ENCODE data around the gene PPP2R2C.

PPP2R2C gene

GRCh38 chr4:6404611-6405396 is 67.6 kb downstream of the PPP2R2C start:
- DNase-seq (ENCODE audit: low read depth, low spot score) = no peak

GRCh38 chr4:6403400-6403685 is 69.1 kb downstream of the PPP2R2C start:
- DNase-seq (ENCODE audit: low read depth, low spot score) = no peak

GRCh38 chr4:6402566-6403399 is 69.6 kb downstream of the PPP2R2C start:
- no peak for DNase-seq (ENCODE audit: low read depth, low spot score)

GRCh38 chr4:6401797-6402196 is 70.6 kb downstream of the PPP2R2C start:
- DNase-seq (ENCODE audit: low read depth, low spot score) = no peak

- DNase-seq (ENCODE audit: low read depth, low spot score) = no peak
These were observed 75.6 kb downstream of the PPP2R2C start for GRCh38 chr4:6396696-6397236.

GRCh38 chr4:6395466-6396228 is 76.8 kb downstream of the PPP2R2C start:
- no peak for DNase-seq (ENCODE audit: low read depth, low spot score)

- no peak for DNase-seq (ENCODE audit: low read depth, low spot score)
These were observed 77.7 kb downstream of the PPP2R2C start for GRCh38 chr4:6394671-6395081.

- no peak for DNase-seq (ENCODE audit: low read depth, low spot score)
These were observed 78.6 kb downstream of the PPP2R2C start for GRCh38 chr4:6393544-6394475.

- no peak for DNase-seq (ENCODE audit: low read depth, low spot score)
These were observed 79.3 kb downstream of the PPP2R2C start for GRCh38 chr4:6393066-6393465.

GRCh38 chr4:6392407-6392806 is 80.0 kb downstream of the PPP2R2C start:
- DNase-seq (ENCODE audit: low read depth, low spot score) = no peak

- DNase-seq (ENCODE audit: low read depth, low spot score) = no peak
These were observed 80.6 kb downstream of the PPP2R2C start for GRCh38 chr4:6391852-6392188.

GRCh38 chr4:6391186-6391851 is 81.1 kb downstream of the PPP2R2C start:
- no peak for DNase-seq (ENCODE audit: low read depth, low spot score)

- DNase-seq (ENCODE audit: low read depth, low spot score) = no peak
These were observed 82.1 kb downstream of the PPP2R2C start for GRCh38 chr4:6390356-6390755.

- no peak for DNase-seq (ENCODE audit: low read depth, low spot score)
These were observed 83.1 kb downstream of the PPP2R2C start for GRCh38 chr4:6389142-6389825.

- no peak for DNase-seq (ENCODE audit: low read depth, low spot score)
These were observed 83.7 kb downstream of the PPP2R2C start for GRCh38 chr4:6388713-6389112.

GRCh38 chr4:6387946-6388345 is 84.5 kb downstream of the PPP2R2C start:
- no peak for DNase-seq (ENCODE audit: low read depth, low spot score)

GRCh38 chr4:6386091-6386490 is 86.3 kb downstream of the PPP2R2C start:
- no peak for DNase-seq (ENCODE audit: low read depth, low spot score)

- DNase-seq (ENCODE audit: low read depth, low spot score) = no peak
These were observed 87.1 kb downstream of the PPP2R2C start for GRCh38 chr4:6385288-6385687.

- no peak for DNase-seq (ENCODE audit: low read depth, low spot score)
These were observed 87.9 kb downstream of the PPP2R2C start for GRCh38 chr4:6384541-6384940.

GRCh38 chr4:6383929-6384328 is 88.5 kb downstream of the PPP2R2C start:
- no peak for DNase-seq (ENCODE audit: low read depth, low spot score)

All from iPS DF 19.7 (cell line).